Measurements from ENCODE around the gene ELAVL1.
A peak's percentile ranks its signal among the peaks of the same experiment; 100 is the strongest.
"Not testable (repeated sequence)": the region's sequence is repeated elsewhere in the genome, so short reads cannot be mapped to it uniquely, and the experiment has no call there.

Gene ELAVL1

GRCh38 chr19:7932276-7932929 lies 73.0 kb downstream of the ELAVL1 start:
- Mint-ChIP-seq H3K4me3 (no peak overlapping the region), H3K9me3 (no peaks in the 10 kb centered on the region), H3K27me3 (ENCODE audit: low read depth) (no peaks in the 10 kb centered on the region), H3K27ac (no peak overlapping the region), H3K36me3 (ENCODE audit: low read depth) (peaks cover 14% of the 10 kb centered on the region), H3K4me1 (peaks cover 12% of the 10 kb centered on the region)
- TF ChIP-seq, protein P1, sequence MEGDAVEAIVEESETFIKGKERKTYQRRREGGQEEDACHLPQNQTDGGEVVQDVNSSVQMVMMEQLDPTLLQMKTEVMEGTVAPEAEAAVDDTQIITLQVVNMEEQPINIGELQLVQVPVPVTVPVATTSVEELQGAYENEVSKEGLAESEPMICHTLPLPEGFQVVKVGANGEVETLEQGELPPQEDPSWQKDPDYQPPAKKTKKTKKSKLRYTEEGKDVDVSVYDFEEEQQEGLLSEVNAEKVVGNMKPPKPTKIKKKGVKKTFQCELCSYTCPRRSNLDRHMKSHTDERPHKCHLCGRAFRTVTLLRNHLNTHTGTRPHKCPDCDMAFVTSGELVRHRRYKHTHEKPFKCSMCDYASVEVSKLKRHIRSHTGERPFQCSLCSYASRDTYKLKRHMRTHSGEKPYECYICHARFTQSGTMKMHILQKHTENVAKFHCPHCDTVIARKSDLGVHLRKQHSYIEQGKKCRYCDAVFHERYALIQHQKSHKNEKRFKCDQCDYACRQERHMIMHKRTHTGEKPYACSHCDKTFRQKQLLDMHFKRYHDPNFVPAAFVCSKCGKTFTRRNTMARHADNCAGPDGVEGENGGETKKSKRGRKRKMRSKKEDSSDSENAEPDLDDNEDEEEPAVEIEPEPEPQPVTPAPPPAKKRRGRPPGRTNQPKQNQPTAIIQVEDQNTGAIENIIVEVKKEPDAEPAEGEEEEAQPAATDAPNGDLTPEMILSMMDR (IDR thresholded peaks at IDR 0.05; ENCODE audit: unreplicated experiment in 3 of 3), result no peak

GRCh38 chr19:7931221-7932061 lies 74.0 kb downstream of the ELAVL1 start:
- peaks cover 11% of the 10 kb centered on the region for H3K36me3 Mint-ChIP-seq (ENCODE audit: low read depth)
- TF ChIP-seq, protein P1 (IDR thresholded peaks at IDR 0.05; ENCODE audit: unreplicated experiment in 3 of 3), result no peak
- H3K9me3 Mint-ChIP-seq, result no peaks in the 10 kb centered on the region
- H3K4me3 Mint-ChIP-seq, result no peak overlapping the region
- H3K27ac Mint-ChIP-seq, result no peak overlapping the region
- no peaks in the 10 kb centered on the region for H3K27me3 Mint-ChIP-seq (ENCODE audit: low read depth)
- peaks cover 15% of the 10 kb centered on the region for H3K4me1 Mint-ChIP-seq

- H3K4me3 Mint-ChIP-seq, result no peak overlapping the region
- H3K4me1 Mint-ChIP-seq, result peaks cover 18% of the 10 kb centered on the region
- H3K9me3 Mint-ChIP-seq, result no peaks in the 10 kb centered on the region
- peak overlapping the region in 1 of 3 experiments; percentile 24 for H3K27ac Mint-ChIP-seq
- no peaks in the 10 kb centered on the region for H3K27me3 Mint-ChIP-seq (ENCODE audit: low read depth)
- TF ChIP-seq, protein P1 (IDR thresholded peaks at IDR 0.05; ENCODE audit: unreplicated experiment in 3 of 3), result no peak
- peaks cover 7% of the 10 kb centered on the region for H3K36me3 Mint-ChIP-seq (ENCODE audit: low read depth)
These were observed 74.7 kb downstream of the ELAVL1 start for GRCh38 chr19:7930765-7931164.

DNA sequence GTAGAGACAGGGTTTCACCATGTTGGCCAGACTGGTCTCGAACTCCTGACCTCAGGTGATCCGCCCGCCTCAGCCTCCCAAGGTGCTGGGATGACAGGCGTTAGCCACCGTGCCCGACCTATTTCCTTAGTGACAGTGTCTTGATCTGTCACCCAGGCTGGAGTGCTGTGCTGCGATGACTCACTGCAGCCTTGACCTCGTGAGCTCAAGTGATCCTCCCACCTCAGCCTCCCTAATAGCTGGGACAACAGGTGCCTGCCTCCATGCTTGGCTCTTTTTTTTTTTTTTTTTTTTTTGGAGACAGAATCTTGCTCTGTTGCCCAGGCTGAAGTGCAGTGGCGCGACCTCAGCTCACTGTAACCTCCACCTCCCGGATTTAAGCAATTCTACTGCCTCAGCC lies 75.4 kb downstream of the ELAVL1 start:
- not testable (repeated sequence) for H3K27me3 Mint-ChIP-seq (ENCODE audit: low read depth); H3K4me3 Mint-ChIP-seq; H3K36me3 Mint-ChIP-seq (ENCODE audit: low read depth); H3K9me3 Mint-ChIP-seq; H3K27ac Mint-ChIP-seq
- peaks cover 18% of the 10 kb centered on the region for H3K4me1 Mint-ChIP-seq

GRCh38 chr19:7928741-7929701 lies 76.4 kb downstream of the ELAVL1 start:
- Mint-ChIP-seq H3K4me1 (peaks cover 18% of the 10 kb centered on the region), H3K27ac (peak overlapping the region; percentile 79 to 89 (median 80)), H3K27me3 (ENCODE audit: low read depth) (no peaks in the 10 kb centered on the region), H3K9me3 (no peaks in the 10 kb centered on the region), H3K4me3 (peak overlapping the region; percentile 47 to 78 (median 71)), H3K36me3 (ENCODE audit: low read depth) (peaks cover 5% of the 10 kb centered on the region)
- TF ChIP-seq, protein P1 (IDR thresholded peaks at IDR 0.05; ENCODE audit: unreplicated experiment in 3 of 3), result peak; percentile 13 to 36 (median 21)

DNA sequence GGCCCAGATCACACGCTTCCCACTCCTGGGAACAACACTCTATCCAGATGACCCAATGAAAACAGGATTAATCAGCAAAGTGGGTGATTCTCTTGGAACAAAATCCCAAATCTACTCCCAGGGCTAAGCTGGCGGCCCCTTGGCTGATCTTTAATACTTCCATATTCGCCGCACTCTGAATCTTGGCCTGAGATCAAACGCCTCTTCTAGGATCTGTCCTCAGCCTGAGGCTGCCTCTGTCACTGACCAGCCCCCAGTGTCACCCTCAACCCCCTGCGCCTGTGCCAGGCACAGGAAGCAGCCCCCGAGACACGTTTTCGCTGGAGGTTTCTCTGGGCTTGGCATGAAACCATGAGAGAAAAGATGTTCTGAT lies 77.1 kb downstream of the ELAVL1 start:
- Mint-ChIP-seq H3K27me3 (ENCODE audit: low read depth) (no peaks in the 10 kb centered on the region), H3K36me3 (ENCODE audit: low read depth) (peaks cover 5% of the 10 kb centered on the region)

More for the DNA sequence above, 77.1 kb downstream of the ELAVL1 start:
- H3K9me3 Mint-ChIP-seq, result no peaks in the 10 kb centered on the region
- H3K4me3 Mint-ChIP-seq, result peak overlapping the region; percentile 71 to 78 (median 77)
- H3K4me1 Mint-ChIP-seq, result peaks cover 18% of the 10 kb centered on the region
- peak overlapping the region; percentile 79 to 89 (median 80) for H3K27ac Mint-ChIP-seq
- TF ChIP-seq, protein P1 (IDR thresholded peaks at IDR 0.05; ENCODE audit: unreplicated experiment in 3 of 3), result no peak
